NCI-H2107 (cell line): ENCODE measurements around the gene ADGRD1.

Experiments used
- DNase-seq: peaks from one replicate; lab custom pipeline; 2025; lab: John Stamatoyannopoulos, UW

ADGRD1 gene

DNA sequence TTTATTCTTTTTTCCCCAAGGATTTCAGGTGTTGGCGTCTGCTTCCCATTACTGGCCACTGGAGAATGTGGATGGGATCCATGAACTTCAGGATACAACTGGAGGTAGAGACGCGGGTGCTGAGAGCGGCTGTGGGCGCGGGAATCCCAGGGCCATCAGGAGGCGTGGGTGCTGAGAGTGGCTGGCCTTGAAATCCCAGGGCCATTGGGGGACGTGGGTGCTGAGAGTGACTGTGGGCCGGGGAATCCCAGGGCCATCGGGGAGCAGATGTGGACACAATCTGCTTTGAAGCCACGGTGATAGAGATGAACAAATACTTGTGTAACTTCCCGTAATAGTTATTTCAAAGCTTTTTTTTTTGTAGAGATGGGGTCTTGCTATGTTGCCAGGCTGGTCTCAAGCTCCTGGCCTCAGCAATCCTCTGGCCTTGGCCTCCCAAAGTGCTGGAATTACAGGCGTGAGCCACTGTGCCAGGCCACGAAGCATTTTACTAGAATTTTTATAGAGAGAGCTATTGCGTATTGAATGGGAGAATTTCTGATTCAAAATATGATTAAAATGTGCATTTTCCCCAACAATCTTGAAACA, 12.8 kb downstream of the ADGRD1 start:
- no peak for DNase-seq

DNA sequence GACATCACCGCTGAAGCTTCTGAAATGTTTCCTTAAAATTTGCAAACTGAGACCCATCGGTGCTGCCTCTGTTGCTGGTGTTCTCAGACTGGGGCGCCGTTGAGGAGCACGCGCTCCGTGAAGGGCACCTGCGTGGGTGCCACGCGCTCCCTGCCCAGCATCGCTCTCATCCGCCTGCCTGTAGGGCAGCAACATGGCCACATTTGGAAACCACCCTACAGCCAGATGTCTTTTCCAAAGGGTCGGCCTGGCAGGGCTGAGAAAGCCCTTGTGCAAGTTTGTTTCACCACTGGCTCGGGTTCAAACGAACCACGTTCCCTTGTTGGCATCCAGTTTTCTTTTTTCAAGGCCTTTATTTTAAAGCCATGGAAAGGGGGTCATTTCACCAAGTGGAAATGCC, 13.9 kb downstream of the ADGRD1 start:
- no peak for DNase-seq

DNA sequence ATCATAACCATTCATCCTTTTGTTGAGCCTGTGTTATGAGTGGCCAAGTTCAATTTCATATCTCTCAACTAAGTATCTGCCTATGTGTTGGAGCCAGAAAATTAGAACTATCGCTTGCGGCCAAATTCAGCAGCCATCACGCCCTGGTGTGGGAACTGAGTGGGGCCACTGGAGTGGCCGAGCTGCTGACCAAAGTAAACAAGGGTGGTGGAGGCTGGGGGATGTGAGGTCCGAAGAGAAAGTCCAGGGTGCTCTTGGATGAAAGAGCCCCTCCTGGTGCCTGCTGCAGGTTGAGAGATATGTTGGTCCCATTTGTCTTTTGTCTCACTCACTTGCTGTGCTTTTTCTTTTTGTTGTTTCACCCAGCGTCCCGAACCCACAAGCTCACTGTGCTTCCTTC, 14.9 kb downstream of the ADGRD1 start:
- no peak for DNase-seq

DNA sequence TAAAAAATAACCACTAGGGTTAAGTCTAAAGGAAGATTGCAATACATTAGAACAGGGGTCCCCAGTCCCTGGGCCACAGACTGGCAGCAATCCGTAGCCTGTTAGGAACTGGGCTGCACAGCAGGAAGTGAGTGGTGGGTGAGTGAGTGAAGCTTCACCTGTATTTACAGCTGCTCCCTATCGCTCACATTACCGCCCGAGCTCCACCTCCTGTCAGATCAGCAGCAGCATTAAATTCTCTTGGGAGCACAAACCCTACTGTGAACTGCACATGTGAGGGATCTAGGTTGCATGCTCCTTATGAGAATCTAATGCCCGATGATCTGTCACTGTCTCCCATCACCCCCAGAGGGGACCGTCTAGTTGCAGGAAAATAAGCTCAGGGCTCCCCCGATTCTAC, 15.5 kb downstream of the ADGRD1 start:
- DNase-seq, result no peak

DNA sequence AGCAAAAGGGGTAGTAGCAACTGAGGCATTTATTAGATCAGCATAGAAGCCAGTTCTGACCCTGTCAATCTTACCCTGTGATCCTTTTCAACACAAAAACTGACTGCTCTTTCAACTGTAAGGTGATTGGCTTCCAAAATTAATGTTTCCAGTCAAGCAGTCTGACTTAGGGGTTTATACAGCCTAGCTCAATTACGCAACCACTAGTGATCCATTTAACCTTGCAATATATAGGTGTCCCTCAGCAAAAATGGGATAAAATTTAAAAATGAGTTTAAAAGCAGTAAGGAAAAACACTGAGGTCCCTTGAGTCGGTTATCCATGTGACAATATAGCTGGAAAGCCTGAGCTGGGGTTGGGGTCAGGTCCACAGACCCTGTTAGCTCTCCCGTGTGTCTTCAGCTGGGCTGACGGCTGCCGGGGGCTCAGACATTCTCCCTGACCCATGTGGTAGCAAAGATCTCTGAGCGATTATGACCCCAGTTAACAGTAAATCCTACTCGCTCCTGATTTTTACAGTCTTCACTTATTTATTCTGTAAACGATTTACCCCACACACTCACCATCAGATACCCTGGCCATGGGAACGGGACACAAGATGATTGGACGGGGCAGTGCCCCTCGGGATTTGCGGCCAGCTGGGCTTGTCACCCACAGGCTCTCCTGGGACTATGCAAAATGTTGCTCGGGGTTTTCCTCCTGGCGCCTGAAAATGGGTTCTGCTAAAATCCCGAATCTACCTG, 16.6 kb downstream of the ADGRD1 start:
- DNase-seq, result no peak

DNA sequence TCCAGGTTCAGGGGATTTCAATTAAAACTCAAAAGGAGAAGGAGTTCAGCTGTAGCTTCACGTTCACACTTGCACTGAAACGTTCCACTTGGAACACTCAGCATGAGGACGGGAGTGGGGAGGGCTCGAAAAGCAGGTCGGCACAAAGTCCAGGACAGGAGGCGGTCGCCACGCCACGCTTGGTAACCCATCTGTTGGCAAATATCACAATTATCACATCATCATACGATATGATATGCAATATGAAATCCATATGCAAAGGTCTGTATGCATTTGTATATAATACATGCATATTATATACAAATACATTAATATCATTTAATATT, 17.2 kb downstream of the ADGRD1 start:
- no peak for DNase-seq

DNA sequence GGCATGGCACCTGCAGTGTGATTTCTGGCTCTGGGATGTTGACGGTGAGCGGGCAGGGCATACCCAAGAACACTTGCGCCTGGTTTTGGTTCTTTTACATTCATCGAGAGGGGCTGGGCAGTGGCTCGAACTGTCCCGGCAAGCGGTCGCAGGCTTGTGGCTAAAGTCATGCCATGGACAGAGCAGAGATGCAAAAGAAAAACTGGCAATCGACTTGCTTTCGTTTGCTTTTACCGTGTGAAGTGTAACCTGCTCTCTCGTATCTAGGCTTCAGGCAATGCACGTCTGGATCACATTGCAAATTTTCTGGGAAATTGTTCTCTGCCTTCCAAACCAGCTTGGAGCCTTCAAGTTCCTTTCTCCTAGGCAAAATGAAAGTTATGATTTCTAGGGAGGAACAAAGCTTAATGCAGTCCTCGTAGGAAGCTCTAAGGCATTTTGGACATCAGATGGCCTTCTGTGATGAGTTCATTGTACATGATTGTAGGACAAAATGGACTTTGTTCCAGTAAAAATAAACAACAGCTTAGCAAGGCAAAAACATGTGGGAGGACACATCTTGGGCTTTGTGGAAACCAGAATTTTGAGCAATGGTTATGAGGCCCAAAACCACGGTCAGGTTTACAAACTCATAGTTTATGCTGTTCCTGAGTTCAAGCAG, 18.3 kb downstream of the ADGRD1 start:
- DNase-seq, result no peak

DNA sequence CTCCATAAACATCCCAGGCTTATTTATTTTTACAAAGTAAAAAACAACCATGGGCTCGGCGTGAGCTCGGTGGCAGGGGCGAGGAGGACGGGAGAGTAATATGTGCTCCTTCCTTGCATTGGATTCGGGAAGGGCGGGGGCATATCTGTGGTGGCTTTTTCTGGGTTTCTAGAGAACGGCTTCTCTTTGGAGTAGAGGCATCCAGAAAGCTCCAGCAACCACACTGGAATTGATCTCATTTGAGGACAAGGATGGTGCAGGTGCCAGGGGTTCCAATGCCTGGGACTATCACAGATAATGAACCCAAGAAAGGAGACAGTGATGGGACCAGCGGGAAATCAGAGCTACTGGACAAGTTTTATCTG, 18.9 kb downstream of the ADGRD1 start:
- DNase-seq, result no peak

DNA sequence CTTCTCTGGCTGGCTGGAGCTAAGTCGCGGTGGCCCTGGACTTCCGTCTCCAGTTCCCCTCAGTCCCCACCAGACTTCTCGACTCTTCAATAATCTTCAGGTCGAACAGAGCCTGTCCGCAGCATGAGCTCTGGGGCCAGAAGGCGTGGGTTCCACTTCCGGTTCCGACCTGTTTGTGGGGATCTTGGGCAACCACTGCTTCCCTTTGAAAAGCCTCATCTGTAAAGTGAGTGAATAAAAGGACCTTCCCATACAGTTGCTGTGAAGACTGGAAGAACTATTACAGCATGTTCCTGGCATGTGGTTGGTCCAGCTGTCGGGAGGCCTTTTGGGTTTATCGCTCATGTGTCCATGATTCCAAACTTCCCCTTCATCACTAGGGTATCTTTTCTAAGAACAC, 19.4 kb downstream of the ADGRD1 start:
- no peak for DNase-seq

DNA sequence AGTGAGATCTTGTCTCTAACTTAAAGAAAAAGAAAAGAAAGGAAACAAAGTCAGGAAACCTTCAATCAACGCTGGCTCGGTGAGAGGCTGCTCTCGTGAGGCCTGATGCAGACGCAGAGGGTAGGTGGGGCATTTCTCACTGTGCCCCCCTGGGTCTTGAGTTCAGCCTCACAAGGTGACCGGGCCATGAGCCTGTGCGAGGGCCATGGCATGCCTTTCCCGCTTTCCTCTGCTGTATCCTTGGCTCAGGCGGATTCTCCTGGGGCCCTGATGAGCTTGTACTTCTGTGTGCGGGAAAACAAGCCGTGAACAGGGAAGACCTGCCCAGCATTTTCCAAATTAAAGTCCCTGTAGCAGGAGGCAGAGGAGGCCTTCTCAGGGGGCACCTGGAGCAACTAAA, 20.2 kb downstream of the ADGRD1 start:
- DNase-seq, result no peak

DNA sequence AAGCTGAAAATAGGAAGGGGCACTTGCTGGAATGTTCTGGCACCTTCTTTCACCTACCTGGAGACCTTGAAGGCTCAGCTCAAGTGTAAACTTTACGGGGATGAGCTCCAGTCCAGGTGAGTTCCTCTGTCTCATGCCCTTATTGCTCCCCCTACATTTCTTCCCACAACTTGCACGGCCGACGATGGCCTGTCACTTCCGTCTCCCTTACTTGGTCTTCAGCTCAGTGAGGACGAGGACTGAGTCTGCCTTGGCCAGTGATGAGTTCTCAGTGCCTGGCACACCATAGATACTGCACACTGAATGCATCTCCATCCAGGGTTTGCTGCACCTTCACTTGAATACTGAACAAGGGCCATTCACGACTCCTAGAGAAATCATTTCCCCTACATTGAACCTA, 21.4 kb downstream of the ADGRD1 start:
- no peak for DNase-seq

DNA sequence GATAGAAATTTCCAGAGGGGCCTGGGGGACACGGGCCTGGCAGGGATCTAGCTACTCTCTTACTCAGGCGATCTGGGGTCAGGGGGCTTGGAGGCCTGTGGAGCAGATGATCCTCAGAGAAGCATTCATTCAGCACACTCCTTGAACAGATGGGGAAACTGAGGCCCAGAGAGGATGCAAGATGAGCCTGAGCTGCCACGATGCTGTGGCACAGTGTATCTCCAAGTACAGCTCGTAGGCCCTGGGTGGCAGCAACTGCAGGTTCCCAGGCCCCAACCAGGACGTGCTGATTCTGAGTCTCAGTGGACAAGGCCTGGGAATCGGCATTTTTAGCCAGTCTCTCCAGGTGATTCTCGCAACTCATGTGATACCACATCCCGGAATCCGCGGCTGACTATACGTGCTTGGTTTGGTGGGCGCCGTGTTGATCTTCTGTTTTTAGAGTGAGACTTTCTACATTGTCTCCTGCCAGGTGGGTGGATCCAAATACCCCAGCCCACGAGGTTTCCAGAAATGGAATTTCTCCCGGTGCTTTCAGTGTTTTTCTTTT, 22.5 kb downstream of the ADGRD1 start:
- DNase-seq, result no peak

DNA sequence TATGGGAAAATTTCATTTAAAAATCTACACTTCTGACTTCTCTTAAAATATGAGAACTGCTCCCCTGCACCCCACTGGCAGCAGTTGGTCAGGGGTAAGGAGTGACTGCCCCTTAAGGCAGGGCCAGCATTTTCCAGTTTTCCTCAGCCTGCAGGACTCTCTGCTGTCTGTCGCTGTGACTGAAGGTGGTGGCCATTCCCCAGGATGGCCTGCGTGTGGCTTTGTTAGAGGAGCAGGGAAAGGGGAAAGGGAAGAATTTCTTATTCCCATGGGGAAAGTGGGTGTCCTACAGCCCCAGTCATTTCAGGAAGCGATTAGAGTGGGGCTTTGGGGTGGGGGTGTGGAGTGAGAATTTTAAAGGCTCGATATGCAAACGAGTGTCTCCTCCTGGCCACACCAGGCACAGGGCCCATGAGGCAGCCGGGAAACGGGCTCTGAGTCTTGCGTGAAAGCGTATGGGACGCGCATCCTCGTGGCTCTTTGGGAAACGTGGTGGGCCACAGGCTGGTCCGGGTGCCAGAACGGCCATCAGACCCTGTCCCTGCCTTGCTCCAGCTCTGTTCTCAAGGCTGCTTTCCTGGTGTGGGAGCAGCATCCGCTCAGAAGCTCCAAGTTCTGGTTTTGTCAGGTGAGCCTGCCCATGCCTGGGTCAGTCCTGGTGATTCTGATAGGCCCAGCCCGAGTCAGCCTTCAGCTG, 23.5 kb downstream of the ADGRD1 start:
- no peak for DNase-seq

DNA sequence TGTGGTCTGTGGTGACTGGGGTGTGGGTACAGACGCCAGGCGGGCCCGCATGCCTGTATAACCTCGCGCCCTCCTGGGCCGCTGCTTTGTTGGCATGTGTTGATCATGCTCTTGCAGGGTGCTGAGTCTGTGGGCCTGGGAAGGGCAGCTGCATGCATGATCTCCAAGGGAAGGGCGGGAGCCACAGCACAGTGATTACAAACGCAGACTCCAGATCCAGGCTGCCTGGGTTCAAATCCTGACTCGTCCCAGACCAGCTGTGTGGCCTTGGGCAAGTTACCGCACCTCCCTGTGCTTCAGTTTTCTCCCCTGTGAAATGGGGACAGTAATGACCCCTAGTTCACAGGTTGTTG, 24.0 kb downstream of the ADGRD1 start:
- no peak for DNase-seq

DNA sequence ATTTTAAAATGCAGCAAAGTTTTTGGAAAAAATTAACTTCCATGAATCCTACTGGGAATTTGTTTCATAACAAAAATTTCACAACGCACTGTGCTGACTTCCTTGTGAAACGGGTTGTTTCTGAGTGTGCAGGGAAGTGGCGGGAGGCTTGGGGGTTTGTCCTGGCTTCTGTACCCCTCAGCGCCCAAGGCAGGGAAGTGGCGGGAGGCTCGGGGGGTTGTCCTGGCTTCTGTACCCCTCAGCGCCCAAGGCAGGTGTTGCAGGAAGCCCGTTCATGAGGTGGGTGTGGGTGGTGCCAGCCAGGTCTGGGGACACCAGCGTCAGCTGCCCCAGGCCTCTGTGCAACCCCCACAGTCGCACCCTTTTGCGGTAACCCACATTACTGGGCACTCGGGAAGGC, 25.1 kb downstream of the ADGRD1 start:
- DNase-seq, result no peak

DNA sequence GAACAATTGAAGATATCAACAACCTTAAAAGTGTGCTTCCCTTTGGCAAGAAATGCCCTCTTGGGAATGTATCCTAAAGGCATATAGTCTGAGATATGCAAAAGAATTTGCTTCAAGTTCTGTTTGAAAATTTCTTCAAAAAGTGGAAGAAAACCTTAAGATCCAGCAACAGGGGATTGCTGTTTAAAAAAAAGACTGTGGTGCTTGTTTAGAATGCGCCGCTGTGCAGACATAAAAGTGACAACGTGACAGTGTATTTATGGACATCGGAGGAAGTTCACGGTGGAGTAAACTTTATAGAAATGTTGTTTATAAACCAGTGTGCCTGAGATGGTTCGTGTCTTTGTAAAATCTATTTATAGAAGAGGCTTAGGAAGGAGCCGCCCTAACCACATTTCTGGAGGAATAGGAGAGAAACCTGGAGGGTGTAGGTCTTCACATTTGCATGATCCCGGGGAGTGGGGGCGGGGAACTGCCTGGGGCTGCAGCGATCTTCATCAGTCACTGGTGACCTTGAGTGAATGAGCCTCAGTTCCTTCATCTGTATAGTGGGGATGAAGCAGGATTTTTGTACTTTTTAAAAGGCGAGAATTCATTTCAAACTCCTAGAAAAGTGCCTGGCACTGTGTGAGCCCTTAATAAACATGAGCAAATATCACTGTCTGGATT, 27.5 kb downstream of the ADGRD1 start:
- DNase-seq, result no peak

DNA sequence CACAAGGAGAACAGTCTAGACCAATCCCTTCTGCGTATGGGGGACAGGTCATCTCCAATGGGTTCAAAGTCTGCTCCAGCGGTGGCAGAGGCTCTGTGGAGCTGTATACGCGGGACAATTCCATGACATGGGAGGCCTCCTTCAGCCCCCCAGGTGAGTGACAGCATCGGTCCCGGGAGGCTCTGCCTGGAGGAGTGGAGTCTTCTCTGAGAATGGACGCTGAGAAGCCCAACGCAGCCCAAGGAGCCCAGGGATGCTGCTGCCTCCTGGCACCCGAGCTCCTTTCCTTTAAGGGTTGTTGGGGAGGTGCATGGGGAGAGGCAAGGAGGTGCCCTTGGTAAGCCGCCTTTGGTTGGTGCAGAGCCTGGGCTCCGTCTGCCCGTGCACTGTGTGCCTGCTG, 28.2 kb downstream of the ADGRD1 start:
- DNase-seq, result no peak

DNA sequence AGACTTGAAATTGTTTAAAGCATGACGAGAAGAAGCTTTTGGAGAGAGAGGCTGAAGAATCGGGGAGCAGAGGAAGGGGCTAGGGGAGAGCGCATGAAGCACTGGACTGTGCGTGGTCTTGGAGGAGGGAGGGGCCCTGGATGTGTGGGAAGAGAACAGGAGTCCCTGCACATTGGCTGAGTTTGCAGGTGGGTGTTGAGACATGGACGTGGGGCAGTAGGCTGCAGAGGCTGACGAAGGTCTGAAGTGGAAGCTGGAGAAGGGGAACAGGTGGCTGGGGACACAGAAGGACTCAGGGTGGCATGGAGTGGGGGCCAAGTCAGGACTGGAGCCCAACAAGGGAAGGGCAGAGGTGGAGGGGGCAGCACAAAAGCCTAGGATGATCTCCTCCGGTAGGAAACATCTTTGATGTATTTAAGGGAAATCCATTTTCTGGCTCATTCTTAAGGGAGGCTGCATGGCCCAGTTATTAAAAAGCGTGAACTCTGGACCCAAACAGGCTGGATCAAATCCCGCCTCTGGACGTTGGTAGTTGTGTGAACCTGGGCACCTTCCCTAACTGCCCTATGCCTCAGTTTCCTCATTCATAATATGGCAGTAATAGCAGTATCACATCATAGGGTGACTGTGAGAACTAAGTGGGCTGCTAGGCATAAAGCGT, 29.0 kb downstream of the ADGRD1 start:
- no peak for DNase-seq

DNA sequence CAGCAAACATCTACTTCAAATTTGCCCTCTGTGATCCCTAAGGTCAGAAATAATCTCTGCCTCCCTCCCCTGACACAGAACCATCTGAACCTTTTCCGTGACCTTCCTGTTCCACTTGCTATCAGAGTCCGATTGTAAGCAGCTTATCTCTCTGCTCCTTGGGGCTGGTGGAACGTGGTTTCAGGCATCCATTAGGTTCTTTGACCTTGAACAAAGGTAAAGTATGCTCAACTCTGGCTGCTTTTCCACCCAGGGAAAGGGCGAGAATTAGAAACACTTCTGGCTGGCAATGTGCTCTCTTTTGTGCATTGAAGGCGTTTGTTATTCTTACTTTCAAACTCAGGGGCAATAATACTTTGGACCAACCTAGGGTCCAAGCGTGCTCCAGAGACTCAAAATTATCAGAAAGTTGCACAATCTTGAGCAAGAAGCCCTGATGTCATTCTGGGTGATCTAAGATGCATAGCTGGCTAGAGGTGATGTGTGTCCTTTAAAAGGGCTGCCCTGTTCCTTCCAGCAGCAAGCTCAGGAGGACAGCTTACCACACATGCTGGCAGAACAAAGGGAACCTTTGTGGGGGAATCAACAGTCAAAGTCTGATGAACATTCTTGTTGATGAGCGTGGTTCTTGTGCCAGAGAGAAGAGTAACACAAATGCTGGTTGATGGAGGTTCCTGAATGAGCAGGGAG, 29.8 kb downstream of the ADGRD1 start:
- DNase-seq, result no peak

DNA sequence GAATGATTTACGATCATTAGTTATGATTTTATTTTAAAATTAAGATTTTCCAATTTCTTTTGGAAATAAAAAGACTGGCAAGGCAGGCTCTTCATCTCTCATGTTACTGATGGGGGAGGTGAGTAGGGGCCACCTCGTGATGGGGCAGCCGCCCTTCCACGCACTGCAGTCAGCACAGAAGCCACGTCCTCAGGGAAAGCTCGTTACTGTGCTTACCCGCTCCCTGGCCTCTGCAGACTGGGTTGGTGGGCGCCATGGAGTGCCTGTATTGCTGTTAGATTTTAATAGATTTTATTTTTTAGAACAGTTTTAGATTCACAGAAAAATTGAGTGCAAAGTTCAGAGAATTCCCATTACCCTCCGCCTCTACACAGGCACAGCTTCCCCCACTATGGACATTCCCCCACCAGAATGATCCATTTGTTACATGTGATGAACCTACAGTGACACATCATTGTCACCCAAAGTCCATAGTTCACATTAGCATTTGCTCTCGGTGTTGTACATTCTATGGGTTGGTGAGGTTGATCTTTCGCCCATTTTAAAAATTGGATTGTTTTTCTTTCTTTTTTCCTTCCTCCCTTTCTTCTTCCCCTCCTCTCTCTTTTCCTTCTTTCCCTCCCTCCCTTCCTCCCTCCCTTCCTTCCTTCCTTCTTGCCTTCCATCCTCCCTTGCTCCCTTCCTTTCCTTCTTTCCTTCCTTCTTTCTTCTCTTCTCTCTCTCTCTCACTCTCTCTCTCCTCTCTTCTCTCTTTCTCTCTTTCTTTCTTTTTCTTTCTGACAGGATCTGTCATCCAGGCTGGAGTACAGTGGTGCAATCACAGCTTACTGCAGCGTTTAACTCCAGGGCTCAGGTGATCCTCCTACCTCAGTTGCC, 30.7 kb downstream of the ADGRD1 start:
- DNase-seq, result no peak
